ENCODE measurements around the gene GDF7.

DNA sequence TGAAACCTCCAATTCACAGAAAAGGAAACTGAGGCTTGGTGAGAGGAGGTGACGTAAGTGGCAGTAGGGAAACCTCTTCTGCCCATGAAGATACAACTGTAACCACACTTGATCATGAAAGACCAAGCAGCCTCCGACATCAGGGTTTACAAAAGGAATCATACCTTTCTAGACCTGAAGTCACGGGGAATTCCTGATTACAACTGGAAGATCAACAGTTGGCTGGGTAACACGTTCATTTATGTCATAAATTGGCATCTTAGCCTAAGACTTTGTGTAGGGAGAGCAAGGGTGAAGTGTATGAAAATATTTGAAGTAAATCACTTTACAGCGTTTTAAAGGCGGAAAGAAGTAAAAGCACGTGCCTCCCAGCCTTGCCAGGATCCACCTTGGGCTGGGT, 17.0 kb upstream of the GDF7 start:
- TF ChIP-seq, protein P1, sequence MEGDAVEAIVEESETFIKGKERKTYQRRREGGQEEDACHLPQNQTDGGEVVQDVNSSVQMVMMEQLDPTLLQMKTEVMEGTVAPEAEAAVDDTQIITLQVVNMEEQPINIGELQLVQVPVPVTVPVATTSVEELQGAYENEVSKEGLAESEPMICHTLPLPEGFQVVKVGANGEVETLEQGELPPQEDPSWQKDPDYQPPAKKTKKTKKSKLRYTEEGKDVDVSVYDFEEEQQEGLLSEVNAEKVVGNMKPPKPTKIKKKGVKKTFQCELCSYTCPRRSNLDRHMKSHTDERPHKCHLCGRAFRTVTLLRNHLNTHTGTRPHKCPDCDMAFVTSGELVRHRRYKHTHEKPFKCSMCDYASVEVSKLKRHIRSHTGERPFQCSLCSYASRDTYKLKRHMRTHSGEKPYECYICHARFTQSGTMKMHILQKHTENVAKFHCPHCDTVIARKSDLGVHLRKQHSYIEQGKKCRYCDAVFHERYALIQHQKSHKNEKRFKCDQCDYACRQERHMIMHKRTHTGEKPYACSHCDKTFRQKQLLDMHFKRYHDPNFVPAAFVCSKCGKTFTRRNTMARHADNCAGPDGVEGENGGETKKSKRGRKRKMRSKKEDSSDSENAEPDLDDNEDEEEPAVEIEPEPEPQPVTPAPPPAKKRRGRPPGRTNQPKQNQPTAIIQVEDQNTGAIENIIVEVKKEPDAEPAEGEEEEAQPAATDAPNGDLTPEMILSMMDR (IDR thresholded peaks at IDR 0.05): no peak
- TF ChIP-seq POLR2A (IDR thresholded peaks at IDR 0.05): no peak

Measured in right lobe of liver (tissue), 4 donors.